ENCODE data around the gene LDLRAD1. TPM values are rescaled to one million over a fixed set of nuclear protein-coding genes. Genes with fewer than 3 reads are reported as not detected.
"Not testable (repeated sequence)": the region's sequence is repeated elsewhere in the genome, so short reads cannot be mapped to it uniquely, and the experiment has no call there.

LDLRAD1 gene
- total RNA-seq, 2 donors from 2014 or later: 0.55 to 3.3 TPM

- under 1% methylated on average over 55 of the region's 59 CpGs for WGBS
- Histone ChIP-seq H3K4me1 (replicated peaks) (peaks cover 1% of the 10 kb centered on the region), H3K27ac (peak within 1 kb of the TSS; percentile 93 to 96), H3K9me3 (no peaks in the 10 kb centered on the region), H3K27me3 (replicated peaks; ENCODE audit: insufficient read depth) (no peaks in the 10 kb centered on the region), H3K4me3 (peak within 1 kb of the TSS; percentile 68 to 92), H3K36me3 (no peaks in the 10 kb centered on the region)
- DNase-seq (ENCODE audit: low spot score): peak; percentile 99
- intact Hi-C loops (cut with DNase I): loop anchor here (2.0 to 5.0 kb wide), 3 partner anchors 71 to 709 kb away; partner anchors contain the start of genes LRRC42 and PARS2
- peak; percentile 98 for TF ChIP-seq POLR2AphosphoS5 (IDR thresholded peaks at IDR 0.05)
- TF ChIP-seq, protein P1, sequence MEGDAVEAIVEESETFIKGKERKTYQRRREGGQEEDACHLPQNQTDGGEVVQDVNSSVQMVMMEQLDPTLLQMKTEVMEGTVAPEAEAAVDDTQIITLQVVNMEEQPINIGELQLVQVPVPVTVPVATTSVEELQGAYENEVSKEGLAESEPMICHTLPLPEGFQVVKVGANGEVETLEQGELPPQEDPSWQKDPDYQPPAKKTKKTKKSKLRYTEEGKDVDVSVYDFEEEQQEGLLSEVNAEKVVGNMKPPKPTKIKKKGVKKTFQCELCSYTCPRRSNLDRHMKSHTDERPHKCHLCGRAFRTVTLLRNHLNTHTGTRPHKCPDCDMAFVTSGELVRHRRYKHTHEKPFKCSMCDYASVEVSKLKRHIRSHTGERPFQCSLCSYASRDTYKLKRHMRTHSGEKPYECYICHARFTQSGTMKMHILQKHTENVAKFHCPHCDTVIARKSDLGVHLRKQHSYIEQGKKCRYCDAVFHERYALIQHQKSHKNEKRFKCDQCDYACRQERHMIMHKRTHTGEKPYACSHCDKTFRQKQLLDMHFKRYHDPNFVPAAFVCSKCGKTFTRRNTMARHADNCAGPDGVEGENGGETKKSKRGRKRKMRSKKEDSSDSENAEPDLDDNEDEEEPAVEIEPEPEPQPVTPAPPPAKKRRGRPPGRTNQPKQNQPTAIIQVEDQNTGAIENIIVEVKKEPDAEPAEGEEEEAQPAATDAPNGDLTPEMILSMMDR (IDR thresholded peaks at IDR 0.05): peak in 1 of 4 experiments; percentile 35
- TF ChIP-seq POLR2A (IDR thresholded peaks at IDR 0.05): peak; percentile 90
These were observed 35.2 kb upstream of the LDLRAD1 start, which contains the start of the genes TCEANC2 and TMEM59 for GRCh38 chr1:54052934-54053744. TCEANC2 (plus strand) TSS chr1:54053608; CDS start chr1:54054423, 815 bp downstream. TMEM59 (minus strand) TSS chr1:54053204; CDS start chr1:54053188, 16 bp downstream.

DNA sequence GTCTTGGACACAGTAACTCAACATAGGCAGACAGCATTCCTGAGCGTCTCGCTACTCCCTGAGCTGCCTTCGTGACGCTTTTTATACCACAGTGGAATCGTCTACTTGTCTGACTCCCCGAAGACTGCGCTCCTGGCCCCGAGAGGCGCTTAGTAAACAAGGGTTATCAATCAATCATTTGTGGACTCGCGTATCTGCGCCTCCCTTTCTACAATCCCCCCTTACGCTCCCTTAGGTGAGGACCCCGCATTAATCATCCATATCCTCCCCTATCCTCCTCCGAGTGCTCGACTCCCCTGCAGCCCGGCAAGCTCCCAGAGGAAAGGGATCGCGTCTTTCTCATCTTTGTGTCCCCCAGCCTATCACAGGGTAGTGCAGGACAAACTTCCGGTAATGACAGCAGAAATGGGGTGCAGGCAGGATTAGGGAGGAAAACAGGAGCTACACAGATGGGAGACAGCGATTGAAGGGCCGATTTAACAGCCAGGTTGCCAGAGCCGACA is 34.5 kb upstream of the LDLRAD1 start:
- Histone ChIP-seq H3K27ac (peak overlapping the region; percentile 93 to 96), H3K27me3 (replicated peaks; ENCODE audit: insufficient read depth) (no peaks in the 10 kb centered on the region), H3K4me3 (peak overlapping the region; percentile 68 to 92), H3K4me1 (replicated peaks) (peaks cover 2% of the 10 kb centered on the region), H3K36me3 (no peaks in the 10 kb centered on the region), H3K9me3 (no peaks in the 10 kb centered on the region)
- DNase-seq (ENCODE audit: low spot score): peak; percentile 21
- intact Hi-C loops (cut with DNase I): loop anchor here (2.0 to 5.0 kb wide), 3 partner anchors 70 to 710 kb away; partner anchors contain the start of genes LRRC42 and PARS2
- WGBS: 0% methylated on average over 23 of the region's 23 CpGs
- no peak for TF ChIP-seq POLR2AphosphoS5 (IDR thresholded peaks at IDR 0.05)
- TF ChIP-seq, protein P1 (IDR thresholded peaks at IDR 0.05): no peak
- TF ChIP-seq POLR2A (IDR thresholded peaks at IDR 0.05): no peak

GRCh38 chr1:54051933-54052430 is 34.0 kb upstream of the LDLRAD1 start:
- no peak for DNase-seq (ENCODE audit: low spot score)
- Histone ChIP-seq H3K4me3 (peak overlapping the region; percentile 68 to 92), H3K36me3 (no peaks in the 10 kb centered on the region), H3K4me1 (replicated peaks) (peaks cover 2% of the 10 kb centered on the region), H3K9me3 (no peaks in the 10 kb centered on the region), H3K27ac (peak overlapping the region; percentile 93 to 96), H3K27me3 (replicated peaks; ENCODE audit: insufficient read depth) (no peaks in the 10 kb centered on the region)
- no peak for TF ChIP-seq POLR2A (IDR thresholded peaks at IDR 0.05)
- TF ChIP-seq, protein P1 (IDR thresholded peaks at IDR 0.05): no peak
- no peak for TF ChIP-seq POLR2AphosphoS5 (IDR thresholded peaks at IDR 0.05)
- intact Hi-C loops (cut with DNase I): loop anchor here (2.0 to 5.0 kb wide), 3 partner anchors 70 to 710 kb away; partner anchors contain the start of genes LRRC42 and PARS2
- WGBS: 2% methylated on average over 8 of the region's 8 CpGs

DNA sequence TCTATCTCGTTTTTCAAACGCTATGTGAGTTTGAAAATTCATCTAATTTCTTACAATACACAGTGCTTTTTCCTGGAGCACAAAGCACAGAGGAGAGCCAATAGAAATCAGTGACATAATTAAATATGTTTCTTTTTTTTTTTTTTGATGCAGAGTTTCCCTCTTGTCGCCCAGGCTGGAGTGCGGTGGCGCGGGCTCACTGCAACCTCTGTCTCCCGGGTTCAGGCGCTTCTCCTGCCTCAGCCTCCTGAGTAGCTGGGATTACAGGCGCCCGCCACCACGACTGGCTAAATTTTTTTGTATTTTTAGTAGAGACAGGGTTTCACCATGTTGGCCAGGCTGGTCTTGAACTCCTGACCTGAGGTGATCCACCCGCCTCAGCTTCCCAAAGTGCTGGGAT is 32.4 kb upstream of the LDLRAD1 start:
- H3K4me1 ChIP-seq (replicated peaks): not testable (repeated sequence)
- WGBS: 96% methylated on average over 12 of the region's 12 CpGs
- intact Hi-C loops (cut with DNase I): loop anchor here (5.0 kb wide), 2 partner anchors 68 to 712 kb away; partner anchors contain the start of gene PARS2

More for the DNA sequence above, 32.4 kb upstream of the LDLRAD1 start:
- not testable (repeated sequence) for H3K9me3 ChIP-seq; DNase-seq (ENCODE audit: low spot score); H3K4me3 ChIP-seq; H3K27ac ChIP-seq; H3K27me3 ChIP-seq (replicated peaks; ENCODE audit: insufficient read depth); H3K36me3 ChIP-seq
